Endothelial cell of umbilical vein (primary cell): ENCODE data around the gene HABP4. TPM values are rescaled to one million over a fixed set of nuclear protein-coding genes. Genes with fewer than 3 reads are reported as not detected.

Experiments
- BruUV-seq: library from RNA; stranded (reverse); fragments of 400-500 nt; replicated peaks from 2 replicates; lab custom pipeline; 2021; lab: Mats Ljungman, UMichigan
- CTCF ChIA-PET: fragments of 300-600, 350-600 bp; sonication (Branson Sonifier 250); formaldehyde crosslinking; loops from one replicate; lab custom pipeline; 2021; ENCODE audit warnings: antibody characterized with exemption, inconsistent platforms; lab: Charles Lee
- POLR2A ChIA-PET: fragments of 300-600, 350-600 bp; sonication (Branson Sonifier 250); formaldehyde crosslinking; loops from one replicate; lab custom pipeline; 2021; ENCODE audit warnings: antibody characterized with exemption, inconsistent platforms; lab: Charles Lee
- DNase-seq: peaks from one replicate; pipeline ENCODE4 v3.0.0-alpha.2; 2011; ENCODE audit warnings: low read depth, low spot score
- FAIRE-seq: peaks from 2 replicates; lab custom pipeline; 2011; peaks lifted over from hg19 to GRCh38; lab: Jason Lieb, UNC
- H2AFZ ChIP-seq: 2 replicates; pipeline ENCODE4 v1.6.0; 2012; ENCODE audit warnings: low read depth, low read length, control low read depth, inconsistent platforms
- H3K27ac ChIP-seq: 2 replicates; pipeline ENCODE4 v1.5.1; 2011; ENCODE audit warnings: low read depth, mild to moderate bottlenecking, control low read depth, low read length, moderate library complexity; ENCODE audit not compliant: insufficient read depth
- H3K27me3 ChIP-seq, 2 experiments: 2 replicates each; pipeline versions ENCODE4 v1.6.0 to v1.6.1; 2011; ENCODE audit warnings: low read length in 2 of 2, mixed read lengths in 1 of 2; ENCODE audit not compliant: control insufficient read depth in 2 of 2, insufficient read depth in 2 of 2
- H3K36me3 ChIP-seq, 2 experiments: 2 replicates in 1 of 2; 3 replicates in 1 of 2; pipeline ENCODE4 v1.5.1; 2011; ENCODE audit warnings: low read length in 2 of 2, mild to moderate bottlenecking in 1 of 2, moderate library complexity in 1 of 2; ENCODE audit not compliant: control insufficient read depth in 2 of 2, insufficient read depth in 2 of 2; ENCODE audit errors: extremely low read depth in 1 of 2
- H3K4me1 ChIP-seq: 3 replicates; pipeline ENCODE4 v1.5.1; 2011; ENCODE audit warnings: mild to moderate bottlenecking, low read length; ENCODE audit not compliant: control insufficient read depth, insufficient read depth; ENCODE audit errors: extremely low read depth
- H3K4me2 ChIP-seq: 2 replicates; pipeline ENCODE4 v1.6.1; 2011; ENCODE audit warnings: low read length, control low read depth, mixed read lengths; ENCODE audit not compliant: insufficient read depth
- H3K4me3 ChIP-seq, 3 experiments: fragments of 200-600 bp in 1 of 3; sonication (generic), shearing (Covaris generic) in 1 of 3; replicated peaks in 1 of 3; 2 replicates each; pipeline ENCODE4 v1.5.1; 2011 to 2016; ENCODE audit warnings: control low read depth in 3 of 3, low read length in 3 of 3, mild to moderate bottlenecking in 2 of 3, inconsistent platforms in 1 of 3, low read depth in 1 of 3, moderate library complexity in 1 of 3; ENCODE audit not compliant: insufficient read depth in 1 of 3
- H3K79me2 ChIP-seq: 2 replicates; pipeline ENCODE4 v1.6.0; 2012; ENCODE audit warnings: low read length, inconsistent platforms; ENCODE audit not compliant: control insufficient read depth, insufficient read depth
- H3K9ac ChIP-seq: replicated peaks from 2 replicates; pipeline ENCODE3; 2011; ENCODE audit warnings: low read length, control low read depth; ENCODE audit not compliant: insufficient read depth; ENCODE audit errors: extremely low read depth
- H3K9me1 ChIP-seq: replicated peaks from 3 replicates; pipeline ENCODE4 v1.6.0; 2011; ENCODE audit warnings: mild to moderate bottlenecking, low read length; ENCODE audit not compliant: control insufficient read depth, insufficient read depth; ENCODE audit errors: extremely low read depth
- H3K9me3 ChIP-seq: replicated peaks from 2 replicates; pipeline ENCODE4 v1.5.1; 2012; ENCODE audit warnings: low read length, inconsistent platforms; ENCODE audit not compliant: control insufficient read depth, insufficient read depth
- H4K20me1 ChIP-seq: replicated peaks from 2 replicates; pipeline ENCODE3; 2011; ENCODE audit warnings: mild to moderate bottlenecking, low read length; ENCODE audit not compliant: control insufficient read depth, insufficient read depth; ENCODE audit errors: extremely low read depth
- EZH2 ChIP-seq: IDR thresholded peaks from 2 replicates; pipeline ENCODE4 v1.6.1; 2012; ENCODE audit warnings: borderline replicate concordance, low read depth, mild to moderate bottlenecking, moderate library complexity, low read length, inconsistent platforms; ENCODE audit not compliant: severe bottlenecking
- FOS ChIP-seq: IDR thresholded peaks from 2 replicates; pipeline ENCODE4 v1.6.1; 2011; ENCODE audit warnings: mild to moderate bottlenecking, low read length, moderate library complexity, borderline replicate concordance; ENCODE audit not compliant: insufficient read depth
- GATA2 ChIP-seq: IDR thresholded peaks from 2 replicates; pipeline ENCODE4 v1.7.0; 2011; ENCODE audit warnings: low read depth, mild to moderate bottlenecking, moderate library complexity, mixed read lengths, low read length; ENCODE audit not compliant: insufficient read length, insufficient read depth
- JUN ChIP-seq: IDR thresholded peaks from 2 replicates; pipeline ENCODE4 v1.6.1; 2011; ENCODE audit warnings: borderline replicate concordance, low read depth; ENCODE audit not compliant: insufficient read length, insufficient read depth
- MYC ChIP-seq: IDR thresholded peaks from one replicate; pipeline ENCODE4 v1.6.1; 2011; ENCODE audit warnings: mild to moderate bottlenecking, low read depth, low read length
- POLR2A ChIP-seq: IDR thresholded peaks from 2 replicates; pipeline ENCODE4 v1.6.1; 2012; ENCODE audit warnings: low read depth, mild to moderate bottlenecking, control low read depth, low read length
- POLR2AphosphoS5 ChIP-seq: IDR thresholded peaks from 2 replicates; pipeline ENCODE4 v1.6.1; 2012; ENCODE audit warnings: low read depth, mild to moderate bottlenecking, control low read depth, low read length, moderate library complexity; ENCODE audit not compliant: insufficient read depth
- dilution Hi-C: fragments of 300-500 bp; cut with MboI; formaldehyde crosslinking; loops from one replicate; pipeline ENCODE4 v1.15.0; 2019; ENCODE audit warnings: low sequenced_read_pairs; ENCODE audit not compliant: extremely low pct_ligation_motif_present
- intact Hi-C: fragments of 100-400 bp; cut with micrococcal nuclease; formaldehyde crosslinking; loops from one replicate; pipeline ENCODE4 v1.10.0; 2022
- polyA plus RNA-seq, 4 experiments: library from polyadenylated mRNA; depleted of rRNA in 3 of 4; stranded (reverse) in 3 of 4; unstranded in 1 of 4; fragments of >200 nt; gene quantifications; 2 replicates each; pipeline versions ENCODE4 v1.2.1 to v1.2.3, GENCODE V29; 2011 to 2012; ENCODE audit warnings: missing spikeins in 1 of 4
- total RNA-seq: library from RNA; stranded (reverse); gene quantifications from 2 replicates; pipeline ENCODE4 v1.2.3, GENCODE V29; 2021
- TF ChIP-seq, protein P1 (sequence below): IDR thresholded peaks from 2 replicates; pipeline ENCODE4 v1.6.1; 2011; ENCODE audit not compliant: insufficient read depth, insufficient read length
- TF ChIP-seq, protein P2 (sequence below), 2 donors: IDR thresholded peaks; 1 replicate in 1 of 2; 2 replicates in 1 of 2; pipeline ENCODE4 v1.5.1; 2011; ENCODE audit warnings: low read length in 2 of 2, mild to moderate bottlenecking in 2 of 2, moderate library complexity in 2 of 2, control low read depth in 1 of 2, inconsistent platforms in 1 of 2, low read depth in 1 of 2; ENCODE audit not compliant: insufficient read depth in 1 of 2; ENCODE audit errors: extremely low read depth in 1 of 2

Gene HABP4
- total and polyA plus RNA-seq, 2 donors (not counting 3 experiments of a cell fraction or from before 2014, with no cell fraction given): 4.6 to 11.1 TPM

GRCh38 chr9:96503918-96504317 is 53.9 kb downstream of the HABP4 start:
- intact Hi-C loops: no loop called here
- Histone ChIP-seq H2AFZ (no peak overlapping the region), H3K4me2 (no peak overlapping the region), H3K27me3 (no peaks in the 10 kb centered on the region), H3K9me1 (no peaks in the 10 kb centered on the region), H3K36me3 (no peaks in the 10 kb centered on the region), H3K4me1 (peaks cover 3% of the 10 kb centered on the region), H4K20me1 (no peaks in the 10 kb centered on the region), H3K79me2 (no peaks in the 10 kb centered on the region), H3K4me3 (no peak overlapping the region), H3K9me3 (no peaks in the 10 kb centered on the region), H3K27ac (no peak overlapping the region), H3K9ac (no peak overlapping the region)
- BruUV-seq: no TSS peak
- TF ChIP-seq EZH2: no peak
- DNase-seq (no peak), FAIRE-seq (no peak)
- dilution Hi-C loops: no loop called here
- POLR2A ChIA-PET: no interaction called here
- CTCF ChIA-PET: no interaction called here

DNA sequence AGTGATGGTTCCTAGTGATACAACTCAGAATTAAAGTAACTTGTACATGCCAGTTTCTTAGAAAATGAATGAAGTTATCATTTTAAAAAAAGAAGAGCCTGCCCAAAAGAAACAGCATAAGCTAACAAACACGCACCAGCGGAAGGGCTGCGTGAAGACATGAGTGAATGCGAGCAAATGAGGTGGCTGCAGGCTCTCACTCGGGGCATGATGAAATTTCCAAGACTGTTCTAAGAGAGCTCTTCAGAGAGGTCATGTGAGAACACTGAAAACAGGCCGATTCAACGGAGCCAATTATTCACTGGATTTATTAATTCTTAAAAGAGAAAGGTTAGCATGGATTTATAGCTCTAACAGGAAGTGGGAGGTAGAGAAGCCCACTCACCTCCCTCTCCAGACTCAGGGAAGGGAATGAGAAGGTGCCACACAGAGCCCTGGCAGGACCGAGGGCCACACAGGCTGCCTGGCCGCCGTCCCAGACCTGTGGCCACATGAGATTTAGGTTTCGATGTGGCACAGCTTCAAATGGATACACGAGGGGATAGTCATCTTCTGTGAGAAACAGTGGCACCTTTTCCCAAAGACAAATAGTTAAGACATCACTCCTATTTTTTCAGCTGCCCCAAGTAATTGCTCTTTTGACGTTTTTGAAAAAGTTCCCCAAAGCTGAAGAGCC is 55.5 kb downstream of the HABP4 start:
- ChIA-PET CTCF (interaction anchor here (1.3 kb wide), 1 partner anchor 15 kb away, joined by 4 read pairs; no protein-coding TSS in a partner anchor), POLR2A (no interaction called here)
- FAIRE-seq: no peak
- H3K9me1 ChIP-seq: no peaks in the 10 kb centered on the region
- H3K9me3 ChIP-seq: no peaks in the 10 kb centered on the region
- H3K4me2 ChIP-seq: no peak overlapping the region
- no TSS peak for BruUV-seq
- H3K9ac ChIP-seq: no peak overlapping the region
- H3K79me2 ChIP-seq: no peaks in the 10 kb centered on the region
- no peak overlapping the region for H3K27ac ChIP-seq
- H2AFZ ChIP-seq: no peak overlapping the region
- H3K27me3 ChIP-seq: no peaks in the 10 kb centered on the region
- H3K36me3 ChIP-seq: no peaks in the 10 kb centered on the region
- dilution Hi-C loops: no loop called here
- H4K20me1 ChIP-seq: no peaks in the 10 kb centered on the region
- H3K4me3 ChIP-seq: no peak overlapping the region
- no peak for TF ChIP-seq GATA2
- TF ChIP-seq FOS: no peak
- TF ChIP-seq, protein P1, sequence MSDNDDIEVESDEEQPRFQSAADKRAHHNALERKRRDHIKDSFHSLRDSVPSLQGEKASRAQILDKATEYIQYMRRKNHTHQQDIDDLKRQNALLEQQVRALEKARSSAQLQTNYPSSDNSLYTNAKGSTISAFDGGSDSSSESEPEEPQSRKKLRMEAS: no peak
- TF ChIP-seq POLR2A: no peak
- no peak for TF ChIP-seq JUN
- TF ChIP-seq, protein P2, sequence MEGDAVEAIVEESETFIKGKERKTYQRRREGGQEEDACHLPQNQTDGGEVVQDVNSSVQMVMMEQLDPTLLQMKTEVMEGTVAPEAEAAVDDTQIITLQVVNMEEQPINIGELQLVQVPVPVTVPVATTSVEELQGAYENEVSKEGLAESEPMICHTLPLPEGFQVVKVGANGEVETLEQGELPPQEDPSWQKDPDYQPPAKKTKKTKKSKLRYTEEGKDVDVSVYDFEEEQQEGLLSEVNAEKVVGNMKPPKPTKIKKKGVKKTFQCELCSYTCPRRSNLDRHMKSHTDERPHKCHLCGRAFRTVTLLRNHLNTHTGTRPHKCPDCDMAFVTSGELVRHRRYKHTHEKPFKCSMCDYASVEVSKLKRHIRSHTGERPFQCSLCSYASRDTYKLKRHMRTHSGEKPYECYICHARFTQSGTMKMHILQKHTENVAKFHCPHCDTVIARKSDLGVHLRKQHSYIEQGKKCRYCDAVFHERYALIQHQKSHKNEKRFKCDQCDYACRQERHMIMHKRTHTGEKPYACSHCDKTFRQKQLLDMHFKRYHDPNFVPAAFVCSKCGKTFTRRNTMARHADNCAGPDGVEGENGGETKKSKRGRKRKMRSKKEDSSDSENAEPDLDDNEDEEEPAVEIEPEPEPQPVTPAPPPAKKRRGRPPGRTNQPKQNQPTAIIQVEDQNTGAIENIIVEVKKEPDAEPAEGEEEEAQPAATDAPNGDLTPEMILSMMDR (IDR thresholded peaks at IDR 0.05; ENCODE audit: extremely low read depth in 1 of 2, insufficient read depth in 1 of 2, low read depth in 1 of 2, low read length in 2 of 2): no peak
- TF ChIP-seq MYC: no peak
- no peak for TF ChIP-seq EZH2
- TF ChIP-seq POLR2AphosphoS5: no peak
- DNase-seq: no peak
- peaks cover 3% of the 10 kb centered on the region for H3K4me1 ChIP-seq
- intact Hi-C loops: no loop called here
